Measurements from ENCODE around the gene TNS4.

DNA sequence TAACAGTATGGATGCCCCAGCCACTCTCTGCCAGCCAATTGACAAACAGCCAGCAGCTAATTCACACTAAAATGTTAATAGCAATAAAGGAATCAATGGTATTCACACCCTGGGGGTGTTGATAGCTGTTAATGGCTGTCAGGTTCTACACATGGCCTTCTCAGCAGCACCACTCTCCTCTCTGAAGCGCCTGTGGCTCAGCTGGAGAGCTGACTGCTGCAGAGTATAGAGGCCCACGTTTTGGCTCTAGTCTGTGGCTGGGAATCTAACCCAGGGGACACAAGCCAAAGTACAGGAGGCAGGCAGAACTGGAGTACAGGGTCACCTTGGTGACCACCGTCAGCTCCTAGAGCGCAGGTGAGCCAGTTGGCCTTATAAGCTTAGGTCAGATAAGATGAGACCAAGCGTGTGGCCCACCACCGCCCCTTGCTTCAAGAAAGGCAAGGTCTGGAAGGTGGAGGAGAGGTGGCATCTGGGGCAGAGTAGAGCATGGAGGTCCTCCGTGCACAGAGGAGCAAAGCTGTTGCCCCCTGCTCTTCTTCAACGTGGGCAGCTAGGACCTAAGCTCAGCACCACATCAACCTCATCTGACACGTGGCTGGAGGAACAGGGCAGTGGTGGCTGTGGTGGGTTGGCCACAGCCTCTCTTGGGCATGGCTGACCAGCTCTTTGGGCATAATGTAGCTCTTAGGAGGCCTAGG is 38.4 kb upstream of the TNS4 start:
- TF ChIP-seq, protein P1, sequence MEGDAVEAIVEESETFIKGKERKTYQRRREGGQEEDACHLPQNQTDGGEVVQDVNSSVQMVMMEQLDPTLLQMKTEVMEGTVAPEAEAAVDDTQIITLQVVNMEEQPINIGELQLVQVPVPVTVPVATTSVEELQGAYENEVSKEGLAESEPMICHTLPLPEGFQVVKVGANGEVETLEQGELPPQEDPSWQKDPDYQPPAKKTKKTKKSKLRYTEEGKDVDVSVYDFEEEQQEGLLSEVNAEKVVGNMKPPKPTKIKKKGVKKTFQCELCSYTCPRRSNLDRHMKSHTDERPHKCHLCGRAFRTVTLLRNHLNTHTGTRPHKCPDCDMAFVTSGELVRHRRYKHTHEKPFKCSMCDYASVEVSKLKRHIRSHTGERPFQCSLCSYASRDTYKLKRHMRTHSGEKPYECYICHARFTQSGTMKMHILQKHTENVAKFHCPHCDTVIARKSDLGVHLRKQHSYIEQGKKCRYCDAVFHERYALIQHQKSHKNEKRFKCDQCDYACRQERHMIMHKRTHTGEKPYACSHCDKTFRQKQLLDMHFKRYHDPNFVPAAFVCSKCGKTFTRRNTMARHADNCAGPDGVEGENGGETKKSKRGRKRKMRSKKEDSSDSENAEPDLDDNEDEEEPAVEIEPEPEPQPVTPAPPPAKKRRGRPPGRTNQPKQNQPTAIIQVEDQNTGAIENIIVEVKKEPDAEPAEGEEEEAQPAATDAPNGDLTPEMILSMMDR (conservative IDR thresholded peaks at IDR 0.05; ENCODE audit: low read depth, low read length), result no peak
- TF ChIP-seq POLR2A (IDR thresholded peaks at IDR 0.05; ENCODE audit: low read depth, low read length), result no peak
- TF ChIP-seq NFE2L2 (IDR thresholded peaks at IDR 0.05; ENCODE audit: low read depth, low read length), result no peak
- TF ChIP-seq FOS (IDR thresholded peaks at IDR 0.05; ENCODE audit: low read depth, low read length), result no peak
- TF ChIP-seq, protein P2, sequence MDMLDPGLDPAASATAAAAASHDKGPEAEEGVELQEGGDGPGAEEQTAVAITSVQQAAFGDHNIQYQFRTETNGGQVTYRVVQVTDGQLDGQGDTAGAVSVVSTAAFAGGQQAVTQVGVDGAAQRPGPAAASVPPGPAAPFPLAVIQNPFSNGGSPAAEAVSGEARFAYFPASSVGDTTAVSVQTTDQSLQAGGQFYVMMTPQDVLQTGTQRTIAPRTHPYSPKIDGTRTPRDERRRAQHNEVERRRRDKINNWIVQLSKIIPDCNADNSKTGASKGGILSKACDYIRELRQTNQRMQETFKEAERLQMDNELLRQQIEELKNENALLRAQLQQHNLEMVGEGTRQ (IDR thresholded peaks at IDR 0.05; ENCODE audit: low read depth, low read length), result no peak
- no peak for TF ChIP-seq RAD21 (IDR thresholded peaks at IDR 0.05; ENCODE audit: low read length)
- no peak for TF ChIP-seq MAFK (IDR thresholded peaks at IDR 0.05; ENCODE audit: low read depth, low read length)
- no peak for TF ChIP-seq RFX5 (IDR thresholded peaks at IDR 0.05; ENCODE audit: low read depth, low read length)
- TF ChIP-seq CEBPB (IDR thresholded peaks at IDR 0.05; ENCODE audit: low read depth, low read length), result no peak
